A673 (cell line): ENCODE results near the gene CALHM5.

Experiments
- EZH2 ChIP-seq: fragments of 200-600 bp; sonication (generic); IDR thresholded peaks from 2 replicates; pipeline ENCODE4 v1.6.1; 2017; ENCODE audit warnings: borderline replicate concordance, low read depth, mild to moderate bottlenecking, mixed read lengths, antibody characterized with exemption, low read length; ENCODE audit not compliant: poor library complexity, severe bottlenecking
- TF ChIP-seq, protein P1 (sequence below): fragments of 300-800, 200-600 bp; sonication (generic); conservative IDR thresholded peaks from 2 replicates; pipeline ENCODE4 v1.5.1; 2017; ENCODE audit warnings: low read depth, mild to moderate bottlenecking, antibody characterized with exemption, low read length, moderate library complexity, mixed read lengths

GRCh38 chr6:116563830-116564229 is 52.4 kb downstream of the CALHM5 start:
- TF ChIP-seq, protein P1, sequence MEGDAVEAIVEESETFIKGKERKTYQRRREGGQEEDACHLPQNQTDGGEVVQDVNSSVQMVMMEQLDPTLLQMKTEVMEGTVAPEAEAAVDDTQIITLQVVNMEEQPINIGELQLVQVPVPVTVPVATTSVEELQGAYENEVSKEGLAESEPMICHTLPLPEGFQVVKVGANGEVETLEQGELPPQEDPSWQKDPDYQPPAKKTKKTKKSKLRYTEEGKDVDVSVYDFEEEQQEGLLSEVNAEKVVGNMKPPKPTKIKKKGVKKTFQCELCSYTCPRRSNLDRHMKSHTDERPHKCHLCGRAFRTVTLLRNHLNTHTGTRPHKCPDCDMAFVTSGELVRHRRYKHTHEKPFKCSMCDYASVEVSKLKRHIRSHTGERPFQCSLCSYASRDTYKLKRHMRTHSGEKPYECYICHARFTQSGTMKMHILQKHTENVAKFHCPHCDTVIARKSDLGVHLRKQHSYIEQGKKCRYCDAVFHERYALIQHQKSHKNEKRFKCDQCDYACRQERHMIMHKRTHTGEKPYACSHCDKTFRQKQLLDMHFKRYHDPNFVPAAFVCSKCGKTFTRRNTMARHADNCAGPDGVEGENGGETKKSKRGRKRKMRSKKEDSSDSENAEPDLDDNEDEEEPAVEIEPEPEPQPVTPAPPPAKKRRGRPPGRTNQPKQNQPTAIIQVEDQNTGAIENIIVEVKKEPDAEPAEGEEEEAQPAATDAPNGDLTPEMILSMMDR: no peak
- no peak for TF ChIP-seq EZH2
